GM19023 (cell line): ENCODE data around the gene FKRP.

ENCODE experiments used
- ATAC-seq: cut with Tn5 transposase; IDR thresholded peaks from one replicate; pipeline ENCODE4 v1.9.1; 2021; ENCODE audit warnings: mild to moderate bottlenecking, moderate library complexity; ENCODE audit not compliant: unreplicated experiment

The FKRP gene

GRCh38 chr19:46718934-46719622, 26.8 kb upstream of the FKRP start:
- ATAC-seq, result no peak

- no peak for ATAC-seq
Measured at GRCh38 chr19:46719629-46720502, 26.0 kb upstream of the FKRP start.

- ATAC-seq, result no peak
Measured at GRCh38 chr19:46720503-46721239, 25.2 kb upstream of the FKRP start.

DNA sequence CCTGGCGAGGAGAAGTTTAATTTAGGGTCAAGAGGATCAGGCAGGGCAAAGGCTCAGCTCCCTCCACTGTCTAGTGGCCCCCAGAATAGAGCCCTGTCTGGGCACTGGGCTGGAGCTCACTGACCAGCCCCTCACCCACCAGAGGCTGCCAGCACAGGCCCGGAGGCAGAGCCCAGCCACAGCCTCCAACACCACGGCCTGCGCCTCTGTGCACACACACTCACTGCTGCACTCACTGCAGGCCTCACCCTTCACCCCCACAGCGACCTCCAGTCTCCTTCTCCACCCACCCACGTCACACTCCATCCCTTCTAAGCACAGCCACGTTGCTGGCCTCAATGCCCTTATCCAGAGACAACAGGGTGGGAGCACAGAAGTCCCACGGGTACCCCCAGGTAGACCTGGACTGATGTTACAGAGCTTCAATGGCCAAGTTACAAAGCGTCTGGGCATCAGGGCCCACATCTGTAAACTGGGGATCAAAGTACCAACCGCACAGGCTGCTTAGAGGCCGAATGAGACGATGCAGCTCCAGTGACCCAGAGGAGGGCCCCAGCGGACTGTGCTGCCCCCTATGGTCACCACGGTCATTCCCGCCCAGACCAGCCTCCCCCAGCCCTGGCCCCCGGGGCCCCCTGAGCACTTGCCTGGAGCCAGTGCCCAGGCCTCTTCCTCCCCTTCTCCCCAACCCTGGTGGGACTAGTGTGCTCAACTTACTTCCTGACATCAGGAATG, 24.4 kb upstream of the FKRP start:
- ATAC-seq, result no peak

DNA sequence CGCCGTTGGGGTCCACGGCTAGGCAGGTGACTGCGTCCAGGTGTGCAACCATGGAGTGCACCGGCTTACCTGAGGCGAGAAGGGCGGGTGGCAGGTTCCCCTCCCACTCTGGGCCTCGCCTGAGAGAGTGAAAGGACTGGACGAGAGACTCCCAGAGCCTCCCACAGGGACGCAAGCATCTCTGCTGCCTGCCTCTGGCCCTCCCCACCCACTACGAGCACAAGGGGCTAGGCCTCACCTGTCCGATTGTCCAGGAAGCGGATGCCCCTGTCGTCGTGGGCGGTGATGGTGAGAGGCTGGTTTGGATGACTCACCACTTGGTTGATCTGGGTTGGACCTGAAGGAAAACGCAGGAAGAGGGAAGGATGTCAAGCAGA, 23.9 kb upstream of the FKRP start:
- no peak for ATAC-seq

GRCh38 chr19:46722421-46723022, 23.3 kb upstream of the FKRP start:
- ATAC-seq, result no peak

GRCh38 chr19:46723023-46723461, 22.8 kb upstream of the FKRP start:
- ATAC-seq, result no peak

GRCh38 chr19:46723471-46723870, 22.4 kb upstream of the FKRP start:
- ATAC-seq, result no peak

DNA sequence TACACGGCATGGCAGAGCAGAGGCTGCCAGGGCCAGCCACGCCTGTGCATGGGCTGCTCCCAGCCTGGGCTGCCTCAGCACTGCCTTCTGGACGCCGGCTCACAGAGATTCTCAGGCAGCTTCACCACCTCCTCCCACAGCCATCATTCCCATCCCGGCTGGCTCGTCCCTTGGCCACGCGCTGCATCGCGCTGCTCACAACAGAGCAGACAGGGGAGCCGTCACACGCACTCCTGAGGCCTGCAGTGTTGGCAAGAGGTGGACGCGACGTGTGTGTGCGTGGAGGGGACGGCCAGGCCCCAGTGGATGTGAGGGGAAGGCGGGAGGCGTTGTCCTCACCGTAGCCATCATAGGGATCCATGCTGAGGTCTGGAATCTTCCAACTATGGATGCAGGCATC, 21.4 kb upstream of the FKRP start:
- no peak for ATAC-seq

DNA sequence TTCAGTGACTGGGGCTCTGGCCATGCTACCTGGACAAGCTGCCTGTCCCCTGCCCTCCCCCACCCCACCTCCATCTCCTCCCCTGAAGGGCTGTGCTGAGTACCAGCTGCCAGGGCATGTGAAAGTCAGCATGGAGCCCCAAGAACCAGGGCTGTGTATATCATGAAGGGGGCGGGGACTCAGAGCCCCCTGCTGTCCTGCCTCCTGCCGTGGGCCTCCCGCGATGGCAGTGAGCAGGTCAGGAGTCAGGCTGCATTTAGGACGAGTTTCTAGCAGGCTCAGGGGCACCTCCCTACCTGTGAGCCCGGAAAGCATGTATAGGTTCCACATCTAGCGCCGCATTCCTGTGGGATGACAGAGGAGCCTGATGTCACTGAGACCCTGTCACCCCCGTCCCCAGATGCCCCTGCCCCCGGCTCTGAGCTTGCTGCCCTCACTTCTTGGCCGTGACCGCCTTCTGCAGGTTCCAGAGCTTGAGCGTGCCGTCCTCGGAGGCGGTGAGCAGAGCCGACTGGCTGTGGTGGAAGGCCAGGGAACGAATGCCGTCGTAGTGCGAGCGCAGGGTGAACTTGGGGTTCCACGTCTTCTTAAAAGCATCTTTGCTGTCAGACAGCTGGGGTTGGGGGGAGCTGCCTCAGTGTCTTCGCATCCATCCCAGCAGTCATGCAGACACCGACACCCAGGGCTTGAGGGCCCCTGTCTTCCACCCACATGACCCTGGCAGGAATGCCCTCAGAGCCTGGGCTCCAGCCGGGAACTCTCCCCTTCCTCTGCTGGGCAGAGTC, 20.6 kb upstream of the FKRP start:
- no peak for ATAC-seq

DNA sequence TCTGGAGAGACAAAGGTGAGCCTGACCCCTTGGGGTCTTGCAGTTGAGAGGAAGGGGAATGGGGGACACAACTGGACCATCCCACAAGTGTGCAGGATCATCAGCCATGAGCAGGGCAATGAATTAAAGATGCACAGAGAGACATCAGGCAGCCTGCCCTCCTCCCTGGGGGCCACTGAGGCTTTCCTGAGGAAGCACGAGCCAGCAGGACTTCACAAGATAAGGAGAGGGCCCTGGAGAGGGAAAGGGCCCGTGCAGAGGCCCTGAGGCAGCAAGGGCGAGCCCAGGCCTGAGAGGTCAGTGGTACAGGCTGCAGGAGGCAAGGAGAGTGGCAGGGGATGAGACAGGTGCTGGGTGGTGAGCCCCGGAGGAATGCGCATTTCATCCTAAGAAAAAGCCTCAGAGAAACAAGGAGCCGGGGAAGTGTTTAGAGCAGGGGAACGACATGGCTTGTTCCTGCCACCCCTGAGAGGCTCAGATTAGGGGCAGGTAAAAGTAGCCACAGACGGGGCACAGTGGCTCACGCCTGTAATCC, 19.9 kb upstream of the FKRP start:
- ATAC-seq, result no peak

- ATAC-seq, result no peak
Measured at GRCh38 chr19:46726551-46726950, 19.3 kb upstream of the FKRP start.

GRCh38 chr19:46726971-46727501, 18.8 kb upstream of the FKRP start:
- ATAC-seq, result no peak

GRCh38 chr19:46727757-46728156, 18.1 kb upstream of the FKRP start:
- ATAC-seq, result no peak

GRCh38 chr19:46728208-46728607, 17.6 kb upstream of the FKRP start:
- ATAC-seq, result no peak

DNA sequence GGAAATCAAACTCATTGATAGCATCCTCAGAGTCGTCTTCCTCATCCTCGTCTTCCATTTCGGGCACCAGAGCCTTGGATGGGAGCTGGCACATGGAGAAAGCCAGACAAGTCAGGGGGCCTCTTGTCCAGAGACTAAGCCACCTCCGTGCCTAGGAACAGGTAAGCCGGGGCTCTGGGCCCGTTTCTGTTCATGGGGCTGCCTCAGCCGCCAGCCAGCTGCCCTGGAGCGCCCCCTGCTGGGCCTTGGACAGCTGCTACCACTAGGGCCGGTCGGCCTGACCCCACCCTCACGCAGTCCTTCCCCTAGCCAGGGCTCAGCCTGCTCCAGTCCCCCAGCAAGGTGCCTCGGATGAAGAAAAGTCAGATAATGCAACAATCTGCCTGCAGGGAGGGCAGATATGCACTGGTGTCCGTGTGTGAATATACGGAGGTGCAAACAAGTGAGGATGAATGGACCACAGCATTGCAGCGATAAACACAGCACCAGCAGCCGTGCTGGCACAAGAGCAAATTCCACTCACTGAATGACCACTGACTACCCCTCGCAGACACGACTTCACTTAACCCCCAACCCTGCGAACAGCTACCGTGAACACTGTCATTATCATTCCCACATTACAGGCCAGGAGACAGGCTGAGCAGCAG, 17.0 kb upstream of the FKRP start:
- ATAC-seq, result no peak

GRCh38 chr19:46729696-46730095, 16.2 kb upstream of the FKRP start:
- no peak for ATAC-seq

DNA sequence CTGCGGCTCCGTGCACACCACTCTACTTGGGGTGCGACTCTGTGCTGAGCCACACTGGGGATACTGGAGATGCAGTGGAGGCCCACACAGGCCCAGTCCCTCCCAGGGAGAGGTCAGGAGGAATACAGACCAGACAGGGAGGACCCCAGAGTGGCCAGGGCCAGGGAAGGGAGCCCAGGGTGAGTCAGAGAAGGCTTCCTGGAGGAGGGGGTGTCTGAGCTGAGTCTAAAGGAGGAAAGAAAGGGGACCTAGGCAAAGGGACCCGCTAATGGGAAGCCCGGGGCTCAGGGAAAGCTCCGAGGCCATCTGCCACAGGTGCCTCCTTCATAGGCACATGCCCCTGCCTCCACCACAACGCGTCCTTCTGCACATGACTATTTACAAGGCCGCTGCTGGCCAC, 15.7 kb upstream of the FKRP start:
- no peak for ATAC-seq

GRCh38 chr19:46730595-46730994, 15.3 kb upstream of the FKRP start:
- ATAC-seq, result no peak
